ENCODE data around the gene SELPLG. TPM values are rescaled to one million over a fixed set of nuclear protein-coding genes. Genes with fewer than 3 reads are reported as not detected.

The SELPLG gene
- total RNA-seq, 4 donors from 2014 or later: 0.19 to 5.0 (median 2.6) TPM

DNA sequence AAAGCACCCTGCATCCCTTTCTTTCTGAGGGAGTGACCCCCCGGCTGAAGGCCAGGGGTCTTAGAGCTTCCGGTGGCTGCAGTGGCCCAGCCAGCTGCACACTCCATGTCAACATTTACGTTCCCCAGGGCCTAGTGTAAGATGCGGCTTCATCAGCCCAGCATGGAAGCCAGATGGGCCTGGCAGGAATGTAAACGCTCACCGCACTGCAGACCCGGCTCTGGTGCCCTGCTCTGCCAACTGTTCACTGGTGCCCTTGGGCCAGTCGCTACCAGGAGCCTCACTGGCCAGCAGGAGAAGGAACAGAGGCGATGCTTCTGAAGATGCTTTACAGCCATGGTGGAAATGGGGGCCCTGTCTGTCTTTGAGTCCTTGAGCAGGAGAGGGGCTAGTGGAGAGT is 27.2 kb downstream of the SELPLG start:
- Histone ChIP-seq H3K27me3 (no peaks in the 10 kb centered on the region), H3K4me1 (no peaks in the 10 kb centered on the region), H3K27ac (no peak overlapping the region), H3K4me3 (no peak overlapping the region), H3K9me3 (no peaks in the 10 kb centered on the region), H3K36me3 (no peaks in the 10 kb centered on the region)
- ATAC-seq (no peak), DNase-seq (no peak)
- no peak for TF ChIP-seq POLR2A (IDR thresholded peaks at IDR 0.05)
- TF ChIP-seq, protein P1, sequence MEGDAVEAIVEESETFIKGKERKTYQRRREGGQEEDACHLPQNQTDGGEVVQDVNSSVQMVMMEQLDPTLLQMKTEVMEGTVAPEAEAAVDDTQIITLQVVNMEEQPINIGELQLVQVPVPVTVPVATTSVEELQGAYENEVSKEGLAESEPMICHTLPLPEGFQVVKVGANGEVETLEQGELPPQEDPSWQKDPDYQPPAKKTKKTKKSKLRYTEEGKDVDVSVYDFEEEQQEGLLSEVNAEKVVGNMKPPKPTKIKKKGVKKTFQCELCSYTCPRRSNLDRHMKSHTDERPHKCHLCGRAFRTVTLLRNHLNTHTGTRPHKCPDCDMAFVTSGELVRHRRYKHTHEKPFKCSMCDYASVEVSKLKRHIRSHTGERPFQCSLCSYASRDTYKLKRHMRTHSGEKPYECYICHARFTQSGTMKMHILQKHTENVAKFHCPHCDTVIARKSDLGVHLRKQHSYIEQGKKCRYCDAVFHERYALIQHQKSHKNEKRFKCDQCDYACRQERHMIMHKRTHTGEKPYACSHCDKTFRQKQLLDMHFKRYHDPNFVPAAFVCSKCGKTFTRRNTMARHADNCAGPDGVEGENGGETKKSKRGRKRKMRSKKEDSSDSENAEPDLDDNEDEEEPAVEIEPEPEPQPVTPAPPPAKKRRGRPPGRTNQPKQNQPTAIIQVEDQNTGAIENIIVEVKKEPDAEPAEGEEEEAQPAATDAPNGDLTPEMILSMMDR (IDR thresholded peaks at IDR 0.05 in 4 of 5, conservative IDR thresholded peaks at IDR 0.05 in 1 of 5): no peak
- in situ Hi-C loops (cut with MboI; ENCODE audit: low sequenced_read_pairs in 4 of 4) (no loop called here), intact Hi-C loops (cut with DNase I; ENCODE audit: low total_unique reads) (no loop called here)

GRCh38 chr12:108605690-108606406 is 27.8 kb downstream of the SELPLG start:
- Histone ChIP-seq H3K27ac (no peak overlapping the region), H3K9me3 (no peaks in the 10 kb centered on the region), H3K4me1 (no peaks in the 10 kb centered on the region), H3K27me3 (no peaks in the 10 kb centered on the region), H3K36me3 (no peaks in the 10 kb centered on the region), H3K4me3 (no peak overlapping the region)
- TF ChIP-seq POLR2A (IDR thresholded peaks at IDR 0.05): no peak
- TF ChIP-seq, protein P1 (IDR thresholded peaks at IDR 0.05 in 4 of 5, conservative IDR thresholded peaks at IDR 0.05 in 1 of 5): no peak
- ATAC-seq (no peak), DNase-seq (no peak)
- in situ Hi-C loops (cut with MboI; ENCODE audit: low sequenced_read_pairs in 4 of 4) (no loop called here), intact Hi-C loops (cut with DNase I; ENCODE audit: low total_unique reads) (no loop called here)

DNA sequence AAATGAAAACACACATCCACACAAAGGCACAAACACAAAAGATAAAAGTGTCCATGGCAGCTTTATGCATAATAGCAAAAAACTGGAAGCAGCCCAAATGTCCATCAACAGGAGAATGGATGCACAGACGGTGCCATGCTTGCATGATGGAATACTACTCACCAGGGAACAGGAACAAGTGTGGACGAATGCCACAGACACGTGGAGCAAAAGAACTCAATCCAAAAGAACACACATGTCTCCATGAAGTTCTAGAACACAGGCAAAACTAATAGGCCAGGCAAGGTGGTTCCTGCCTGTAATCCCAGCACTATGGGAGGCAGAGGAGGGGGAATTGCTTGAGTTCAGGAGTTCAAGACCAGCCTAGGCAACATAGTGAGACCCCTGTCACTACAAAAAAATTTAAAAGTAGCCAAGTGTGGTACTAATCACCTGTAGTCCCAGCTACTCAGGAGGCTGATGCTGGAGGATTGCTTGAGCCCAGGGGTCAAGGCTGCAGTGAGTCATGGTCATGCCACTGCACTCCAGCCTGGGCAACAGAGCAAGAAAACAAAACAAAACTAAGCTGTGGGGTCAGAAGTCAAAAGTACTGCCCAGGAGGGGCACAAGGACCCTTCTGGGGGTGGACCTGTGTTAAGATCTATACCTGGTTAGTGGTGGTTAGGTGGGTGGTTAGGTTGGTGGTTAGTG is 28.5 kb downstream of the SELPLG start:
- DNase-seq: no peak
- Histone ChIP-seq H3K27me3 (no peaks in the 10 kb centered on the region), H3K9me3 (no peaks in the 10 kb centered on the region), H3K27ac (no peak overlapping the region), H3K4me1 (no peaks in the 10 kb centered on the region), H3K4me3 (no peak overlapping the region), H3K36me3 (no peaks in the 10 kb centered on the region)
- TF ChIP-seq POLR2A (IDR thresholded peaks at IDR 0.05): no peak
- TF ChIP-seq, protein P1 (IDR thresholded peaks at IDR 0.05 in 4 of 5, conservative IDR thresholded peaks at IDR 0.05 in 1 of 5): no peak
- ATAC-seq: no peak
- intact Hi-C loops (cut with DNase I; ENCODE audit: low total_unique reads): no loop called here
- in situ Hi-C loops (cut with MboI; ENCODE audit: low sequenced_read_pairs in 4 of 4): no loop called here

GRCh38 chr12:108604208-108604941 is 29.3 kb downstream of the SELPLG start:
- TF ChIP-seq, protein P1 (IDR thresholded peaks at IDR 0.05 in 4 of 5, conservative IDR thresholded peaks at IDR 0.05 in 1 of 5): no peak
- no peak for TF ChIP-seq POLR2A (IDR thresholded peaks at IDR 0.05)
- H3K4me3 ChIP-seq: no peak overlapping the region
- intact Hi-C loops (cut with DNase I; ENCODE audit: low total_unique reads) (no loop called here), in situ Hi-C loops (cut with MboI; ENCODE audit: low sequenced_read_pairs in 4 of 4) (no loop called here)
- H3K27me3 ChIP-seq: no peaks in the 10 kb centered on the region
- ATAC-seq (no peak), DNase-seq (no peak)
- H3K9me3 ChIP-seq: no peaks in the 10 kb centered on the region
- H3K27ac ChIP-seq: no peak overlapping the region
- no peaks in the 10 kb centered on the region for H3K4me1 ChIP-seq
- no peaks in the 10 kb centered on the region for H3K36me3 ChIP-seq
